Ovary (tissue), 3 donors: ENCODE data around the gene PAK5.

Experiments
- POLR2A ChIP-seq: fragments of 450-650 bp; IDR thresholded peaks from one replicate; pipeline ENCODE4 v1.6.1; 2017; ENCODE audit warnings: antibody characterized with exemption, mild to moderate bottlenecking, moderate library complexity
- TF ChIP-seq, protein P1 (sequence below), 3 donors: fragments of 450-650 bp in 2 of 3; fragments of 200-600 bp in 1 of 3; IDR thresholded peaks; one replicate each; pipeline versions ENCODE4 v1.5.1 to v1.8.0; 2016 to 2022; ENCODE audit warnings: antibody characterized with exemption in 3 of 3, mild to moderate bottlenecking in 1 of 3
- donor health status: DM: no; HTN: no; CAD: no.

DNA sequence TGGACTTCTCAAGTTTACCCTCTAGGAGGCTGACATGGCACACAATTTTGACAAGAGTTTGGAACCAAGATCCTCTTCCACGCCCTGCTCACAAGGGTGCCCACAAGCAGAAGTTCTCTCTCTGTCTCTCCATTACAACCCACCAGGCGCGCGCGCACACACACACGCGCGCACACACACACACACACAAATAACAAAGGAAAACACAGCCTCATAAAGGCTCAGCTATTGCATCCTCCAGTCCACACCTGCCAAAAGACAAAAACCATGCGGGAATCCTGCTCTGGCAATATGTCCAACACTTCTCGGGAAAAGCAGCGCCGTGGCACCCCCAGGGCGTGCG, 870 bp downstream of the PAK5 start:
- TF ChIP-seq, protein P1, sequence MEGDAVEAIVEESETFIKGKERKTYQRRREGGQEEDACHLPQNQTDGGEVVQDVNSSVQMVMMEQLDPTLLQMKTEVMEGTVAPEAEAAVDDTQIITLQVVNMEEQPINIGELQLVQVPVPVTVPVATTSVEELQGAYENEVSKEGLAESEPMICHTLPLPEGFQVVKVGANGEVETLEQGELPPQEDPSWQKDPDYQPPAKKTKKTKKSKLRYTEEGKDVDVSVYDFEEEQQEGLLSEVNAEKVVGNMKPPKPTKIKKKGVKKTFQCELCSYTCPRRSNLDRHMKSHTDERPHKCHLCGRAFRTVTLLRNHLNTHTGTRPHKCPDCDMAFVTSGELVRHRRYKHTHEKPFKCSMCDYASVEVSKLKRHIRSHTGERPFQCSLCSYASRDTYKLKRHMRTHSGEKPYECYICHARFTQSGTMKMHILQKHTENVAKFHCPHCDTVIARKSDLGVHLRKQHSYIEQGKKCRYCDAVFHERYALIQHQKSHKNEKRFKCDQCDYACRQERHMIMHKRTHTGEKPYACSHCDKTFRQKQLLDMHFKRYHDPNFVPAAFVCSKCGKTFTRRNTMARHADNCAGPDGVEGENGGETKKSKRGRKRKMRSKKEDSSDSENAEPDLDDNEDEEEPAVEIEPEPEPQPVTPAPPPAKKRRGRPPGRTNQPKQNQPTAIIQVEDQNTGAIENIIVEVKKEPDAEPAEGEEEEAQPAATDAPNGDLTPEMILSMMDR (IDR thresholded peaks at IDR 0.05) = no peak
- no peak for TF ChIP-seq POLR2A
